GM21390 (cell line): ENCODE data around the gene MED25.

ENCODE experiments used
- ATAC-seq: cut with Tn5 transposase; IDR thresholded peaks from one replicate; pipeline ENCODE4 v1.9.1; 2021; ENCODE audit not compliant: unreplicated experiment

Gene MED25

DNA sequence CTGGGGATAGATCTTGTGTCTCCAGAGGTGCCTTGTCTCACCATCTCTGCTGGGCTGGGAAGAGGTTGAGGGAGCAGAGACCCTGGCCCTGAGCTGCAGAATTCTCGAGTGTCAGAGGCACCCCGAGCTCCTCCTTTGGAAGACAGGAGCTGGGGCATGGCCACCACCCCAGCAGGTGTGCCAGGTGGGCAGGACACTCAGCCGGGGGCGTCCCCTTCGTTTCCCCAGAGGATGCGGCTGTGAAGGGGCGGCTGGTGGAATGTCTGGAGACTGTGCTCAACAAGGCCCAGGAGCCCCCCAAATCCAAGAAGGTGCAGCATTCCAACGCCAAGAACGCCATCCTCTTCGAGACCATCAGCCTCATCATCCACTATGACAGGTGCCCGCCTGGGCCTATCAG lies 19.5 kb upstream of the MED25 start:
- ATAC-seq = no peak

DNA sequence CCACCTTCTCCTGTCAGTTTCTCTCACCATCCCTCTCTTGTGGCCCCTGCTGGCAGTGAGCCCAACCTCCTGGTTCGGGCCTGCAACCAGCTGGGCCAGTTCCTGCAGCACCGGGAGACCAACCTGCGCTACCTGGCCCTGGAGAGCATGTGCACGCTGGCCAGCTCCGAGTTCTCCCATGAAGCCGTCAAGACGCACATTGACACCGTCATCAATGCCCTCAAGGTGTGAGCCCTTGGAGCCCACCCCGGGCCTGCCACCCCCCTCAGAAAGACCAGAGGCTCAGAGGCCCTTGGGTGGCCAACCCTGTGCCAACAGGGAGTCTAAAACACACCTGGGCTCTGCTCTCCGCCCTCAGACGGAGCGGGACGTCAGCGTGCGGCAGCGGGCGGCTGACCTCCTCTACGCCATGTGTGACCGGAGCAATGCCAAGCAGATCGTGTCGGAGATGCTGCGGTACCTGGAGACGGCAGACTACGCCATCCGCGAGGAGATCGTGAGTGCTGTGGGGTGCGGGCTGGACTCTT lies 18.8 kb upstream of the MED25 start:
- ATAC-seq = no peak

DNA sequence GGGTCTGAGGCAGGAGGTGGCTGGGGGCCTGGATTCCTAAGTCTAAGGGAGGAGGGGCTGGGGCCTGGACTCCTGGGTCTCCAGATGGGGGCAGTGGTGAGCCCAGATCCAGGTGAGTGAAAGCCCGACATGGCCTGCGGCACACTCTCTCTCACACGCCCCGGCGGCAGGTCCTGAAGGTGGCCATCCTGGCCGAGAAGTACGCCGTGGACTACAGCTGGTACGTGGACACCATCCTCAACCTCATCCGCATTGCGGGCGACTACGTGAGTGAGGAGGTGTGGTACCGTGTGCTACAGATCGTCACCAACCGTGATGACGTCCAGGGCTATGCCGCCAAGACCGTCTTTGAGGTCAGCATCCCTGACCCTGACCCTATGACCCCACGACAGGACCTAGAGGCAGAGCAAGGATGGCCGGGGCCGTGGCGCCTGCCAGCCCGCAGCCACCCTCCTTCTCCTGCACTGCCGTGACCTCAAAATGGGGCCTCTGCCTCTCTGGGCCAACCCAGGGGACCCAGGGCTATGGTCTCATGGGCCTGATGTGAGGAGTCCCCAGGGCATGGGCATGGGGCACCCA lies 18.2 kb upstream of the MED25 start:
- ATAC-seq = no peak

DNA sequence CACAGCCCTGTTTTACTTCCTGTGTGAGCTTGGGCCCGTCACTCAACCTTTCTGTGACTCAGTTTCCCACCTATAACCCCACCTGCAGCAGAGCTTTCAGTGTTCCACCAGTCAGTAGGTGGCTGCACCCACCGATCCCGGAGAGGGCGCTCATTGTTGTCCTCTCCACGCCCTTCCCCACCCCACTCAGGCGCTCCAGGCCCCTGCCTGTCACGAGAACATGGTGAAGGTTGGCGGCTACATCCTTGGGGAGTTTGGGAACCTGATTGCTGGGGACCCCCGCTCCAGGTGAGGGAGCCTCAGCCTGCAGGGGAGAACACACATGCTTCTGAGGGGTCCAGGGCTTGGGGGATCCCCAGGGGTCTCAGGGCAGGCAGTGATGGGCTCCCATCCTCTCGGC lies 17.3 kb upstream of the MED25 start:
- ATAC-seq = no peak

DNA sequence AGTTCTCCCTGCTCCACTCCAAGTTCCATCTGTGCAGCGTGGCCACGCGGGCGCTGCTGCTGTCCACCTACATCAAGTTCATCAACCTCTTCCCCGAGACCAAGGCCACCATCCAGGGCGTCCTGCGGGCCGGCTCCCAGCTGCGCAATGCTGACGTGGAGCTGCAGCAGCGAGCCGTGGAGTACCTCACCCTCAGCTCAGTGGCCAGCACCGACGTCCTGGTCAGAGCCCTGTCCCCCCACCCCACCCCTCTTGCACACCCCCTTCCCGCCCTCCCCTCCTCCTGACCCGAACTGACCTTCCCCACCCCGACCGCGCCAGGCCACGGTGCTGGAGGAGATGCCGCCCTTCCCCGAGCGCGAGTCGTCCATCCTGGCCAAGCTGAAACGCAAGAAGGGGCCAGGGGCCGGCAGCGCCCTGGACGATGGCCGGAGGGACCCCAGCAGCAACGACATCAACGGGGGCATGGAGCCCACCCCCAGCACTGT lies 16.6 kb upstream of the MED25 start:
- no peak for ATAC-seq

DNA sequence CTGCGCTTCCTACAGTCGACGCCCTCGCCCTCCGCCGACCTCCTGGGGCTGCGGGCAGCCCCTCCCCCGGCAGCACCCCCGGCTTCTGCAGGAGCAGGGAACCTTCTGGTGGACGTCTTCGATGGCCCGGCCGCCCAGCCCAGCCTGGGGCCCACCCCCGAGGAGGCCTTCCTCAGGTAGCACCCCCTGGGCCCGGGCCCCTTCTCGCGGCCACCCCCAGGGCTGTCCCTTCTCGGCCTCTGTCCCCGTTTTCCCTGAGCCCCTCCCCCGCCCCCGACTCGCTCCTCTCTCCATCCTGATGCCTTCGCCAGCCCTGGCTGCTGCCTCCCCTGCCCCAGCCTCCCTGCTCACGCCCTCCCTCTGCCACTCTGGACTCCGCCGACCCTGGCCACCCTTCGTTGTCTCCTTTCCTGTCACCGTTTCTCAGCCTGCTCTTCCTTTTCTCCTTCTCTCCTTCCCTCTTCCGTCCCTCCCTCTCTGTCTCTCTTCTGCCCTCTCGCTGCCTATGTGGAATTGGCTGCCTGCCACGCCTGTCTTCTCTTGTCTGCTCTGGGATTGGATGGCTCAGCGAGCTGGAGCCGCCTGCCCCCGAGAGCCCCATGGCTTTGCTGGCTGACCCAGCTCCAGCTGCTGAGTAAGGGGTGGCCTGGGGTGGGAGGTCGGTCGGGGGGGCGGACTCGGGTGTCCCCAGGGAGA lies 16.0 kb upstream of the MED25 start:
- ATAC-seq = no peak

DNA sequence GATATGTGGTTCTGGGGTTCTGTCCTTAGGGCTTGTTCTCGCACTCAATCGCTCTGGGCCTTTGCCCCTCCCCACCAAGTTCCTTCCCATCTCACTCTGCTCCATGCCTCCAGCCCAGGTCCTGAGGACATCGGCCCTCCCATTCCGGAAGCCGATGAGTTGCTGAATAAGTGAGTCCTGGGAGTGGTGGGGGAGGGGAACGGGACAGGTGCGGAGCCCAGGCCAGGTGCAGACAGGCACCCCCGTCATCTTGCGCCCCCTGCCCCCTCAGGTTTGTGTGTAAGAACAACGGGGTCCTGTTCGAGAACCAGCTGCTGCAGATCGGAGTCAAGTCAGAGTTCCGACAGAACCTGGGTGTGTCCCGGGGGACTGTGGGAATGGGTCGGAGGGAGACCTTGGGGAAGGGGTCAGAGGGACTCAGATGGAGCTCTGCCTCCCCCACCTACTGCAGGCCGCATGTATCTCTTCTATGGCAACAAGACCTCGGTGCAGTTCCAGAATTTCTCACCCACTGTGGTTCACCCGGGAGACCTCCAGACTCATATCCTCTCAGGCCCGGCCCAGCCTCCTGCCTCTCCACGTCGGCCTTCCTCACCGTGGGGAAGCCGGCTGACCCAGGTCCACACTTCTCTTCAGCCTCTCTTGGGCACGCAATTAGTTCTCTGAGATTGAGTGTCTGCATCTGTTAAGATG lies 15.1 kb upstream of the MED25 start:
- ATAC-seq = no peak

DNA sequence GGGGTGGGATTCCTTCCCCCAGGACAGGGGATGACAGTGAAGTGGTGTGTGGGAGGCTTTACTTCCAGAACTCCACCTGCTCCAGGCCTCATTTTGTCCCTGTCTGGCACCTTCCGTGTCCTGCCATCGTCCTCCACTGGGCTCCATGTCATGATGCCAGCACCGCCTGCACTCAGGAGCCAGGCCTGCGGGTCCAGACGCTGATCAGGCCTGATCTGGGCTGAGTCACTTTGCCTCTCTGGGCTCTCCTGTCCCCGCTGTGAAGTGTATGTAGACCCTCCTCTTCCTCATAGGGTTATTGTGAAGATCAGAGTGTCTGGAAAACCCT lies 14.6 kb upstream of the MED25 start:
- ATAC-seq = no peak

DNA sequence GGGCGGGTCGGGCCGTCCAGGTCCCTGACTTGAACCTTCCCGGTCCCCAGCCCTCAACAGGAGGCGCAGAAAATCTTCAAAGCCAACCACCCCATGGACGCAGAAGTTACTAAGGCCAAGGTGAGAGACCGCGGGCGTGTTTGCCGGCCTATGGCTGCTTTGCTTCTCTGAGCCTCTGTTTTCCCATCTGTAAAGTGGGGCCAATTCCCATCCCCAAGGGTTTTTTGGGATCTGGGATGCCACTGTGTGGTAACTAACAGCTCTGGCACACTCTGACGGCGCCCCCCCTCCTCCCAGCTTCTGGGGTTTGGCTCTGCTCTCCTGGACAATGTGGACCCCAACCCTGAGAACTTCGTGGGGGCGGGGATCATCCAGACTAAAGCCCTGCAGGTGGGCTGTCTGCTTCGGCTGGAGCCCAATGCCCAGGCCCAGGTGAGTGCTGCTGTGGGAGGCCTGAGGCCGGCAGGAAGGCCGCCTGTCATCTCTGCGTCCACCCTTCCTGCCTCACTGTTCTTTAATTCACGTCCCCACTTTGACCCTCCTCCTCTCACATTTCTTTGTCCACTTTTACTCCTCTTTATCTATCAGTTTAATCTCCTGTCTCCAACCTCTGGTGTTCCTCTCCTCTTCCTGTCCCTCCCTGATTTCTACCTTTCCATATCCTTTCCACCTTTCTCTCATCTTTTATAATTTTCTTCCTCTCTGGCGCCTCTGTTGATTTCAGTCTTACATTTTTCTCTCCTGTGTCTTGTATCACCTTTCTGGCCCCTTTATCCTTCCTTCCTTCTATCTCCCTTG lies 12.1 kb upstream of the MED25 start:
- no peak for ATAC-seq

DNA sequence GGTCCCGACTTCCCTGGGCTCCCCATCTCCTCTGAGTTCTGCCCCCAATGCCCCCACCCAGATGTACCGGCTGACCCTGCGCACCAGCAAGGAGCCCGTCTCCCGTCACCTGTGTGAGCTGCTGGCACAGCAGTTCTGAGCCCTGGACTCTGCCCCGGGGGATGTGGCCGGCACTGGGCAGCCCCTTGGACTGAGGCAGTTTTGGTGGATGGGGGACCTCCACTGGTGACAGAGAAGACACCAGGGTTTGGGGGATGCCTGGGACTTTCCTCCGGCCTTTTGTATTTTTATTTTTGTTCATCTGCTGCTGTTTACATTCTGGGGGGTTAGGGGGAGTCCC lies 11.5 kb upstream of the MED25 start:
- no peak for ATAC-seq

DNA sequence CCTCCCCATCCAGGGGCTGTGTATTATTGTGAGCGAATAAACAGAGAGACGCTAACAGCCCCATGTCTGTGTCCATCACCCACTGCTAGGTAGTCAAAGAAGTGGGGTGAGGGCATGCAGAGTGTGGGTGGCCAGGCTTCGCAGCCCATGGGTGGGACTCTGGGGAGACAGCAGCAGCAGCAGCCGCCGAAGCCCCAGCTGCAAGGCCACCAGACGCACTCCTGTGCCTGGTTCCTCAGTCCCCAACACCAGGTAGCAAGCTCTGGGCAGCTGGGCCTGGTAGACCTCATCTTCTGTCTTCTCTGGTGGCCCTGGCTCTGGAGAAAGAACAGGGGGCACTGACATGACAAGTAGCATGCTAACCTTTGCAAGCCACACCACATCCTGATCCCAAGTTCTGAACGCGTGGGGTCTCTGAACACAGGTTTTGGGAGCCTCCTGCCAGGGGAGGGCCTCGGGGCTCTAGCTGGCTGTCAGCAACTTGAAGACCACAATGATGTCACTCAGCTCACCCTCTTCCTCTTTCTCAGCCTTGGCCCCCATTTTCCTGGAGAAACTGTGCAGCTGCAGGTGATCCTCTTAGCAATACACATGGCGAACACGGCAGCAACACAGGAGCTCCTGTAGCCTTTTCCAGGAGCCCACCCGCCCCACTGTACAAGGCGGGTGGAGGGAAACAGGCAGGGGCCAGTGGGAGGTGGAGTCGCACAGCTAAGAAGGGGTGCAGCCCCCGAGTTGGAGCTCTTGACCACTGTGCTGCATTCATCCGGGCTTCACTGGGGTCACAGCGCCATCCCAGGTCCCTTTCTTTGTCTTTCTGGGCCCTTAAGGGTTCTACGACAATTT lies 10.8 kb upstream of the MED25 start:
- ATAC-seq = no peak

DNA sequence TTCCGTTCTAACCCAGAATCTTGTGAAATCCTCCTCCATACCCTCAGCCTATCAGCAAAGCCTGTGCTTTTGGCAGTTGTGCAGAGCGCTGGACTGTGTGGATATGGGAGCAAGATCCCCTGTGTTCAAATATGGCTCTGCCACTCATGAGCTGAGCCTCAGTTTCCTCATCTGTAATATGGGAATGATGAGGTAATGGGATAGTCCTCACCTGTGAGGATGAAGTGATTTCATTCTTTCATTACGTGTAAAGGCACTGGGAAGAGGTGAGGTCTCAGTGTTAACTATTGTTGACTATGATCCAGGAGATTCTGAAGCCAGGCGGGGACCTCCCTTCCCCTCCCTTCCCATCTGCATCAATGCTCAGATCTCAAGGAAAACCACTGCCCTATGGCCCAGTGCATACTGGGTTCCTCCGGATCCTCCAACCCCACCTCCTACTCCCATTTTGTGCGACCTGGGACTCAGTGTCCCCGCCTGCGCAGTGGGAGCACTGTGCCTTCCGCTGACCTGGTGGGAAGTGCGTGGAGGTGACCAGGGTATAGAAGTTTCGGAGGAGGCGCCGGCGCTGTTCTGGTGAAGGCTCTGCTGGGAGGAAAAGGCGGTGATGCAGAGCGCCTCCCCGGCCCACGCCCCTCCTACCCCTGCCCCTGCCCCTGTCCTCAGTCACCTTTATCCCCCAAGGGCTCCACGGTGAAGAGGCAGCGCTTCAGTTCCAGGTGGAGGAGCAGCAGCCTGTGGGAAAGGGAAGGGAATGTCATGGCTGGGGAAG lies 10.0 kb upstream of the MED25 start:
- no peak for ATAC-seq

DNA sequence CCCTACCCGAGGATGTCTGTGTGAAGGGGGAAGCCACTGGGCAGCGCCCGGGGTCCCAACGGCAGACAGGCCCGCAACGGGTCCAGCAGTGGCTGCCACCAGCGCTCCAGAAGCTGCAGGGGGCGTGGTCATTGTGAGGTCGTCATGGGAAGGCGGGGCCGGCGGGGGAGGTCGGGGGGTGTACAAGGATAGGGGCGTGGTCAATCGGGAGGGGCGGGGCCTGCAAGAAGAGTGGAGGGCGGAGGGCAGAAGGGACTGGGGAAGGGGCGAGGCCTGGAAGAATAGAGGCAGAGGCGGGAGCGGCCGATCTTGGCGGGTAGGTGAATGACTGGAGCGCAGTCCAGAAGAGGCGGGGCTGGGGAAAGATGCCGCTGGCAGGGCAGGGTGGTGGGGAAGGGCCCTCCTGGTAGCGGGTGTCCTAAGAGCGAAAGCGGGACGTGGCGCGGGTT lies 9.4 kb upstream of the MED25 start:
- no peak for ATAC-seq

DNA sequence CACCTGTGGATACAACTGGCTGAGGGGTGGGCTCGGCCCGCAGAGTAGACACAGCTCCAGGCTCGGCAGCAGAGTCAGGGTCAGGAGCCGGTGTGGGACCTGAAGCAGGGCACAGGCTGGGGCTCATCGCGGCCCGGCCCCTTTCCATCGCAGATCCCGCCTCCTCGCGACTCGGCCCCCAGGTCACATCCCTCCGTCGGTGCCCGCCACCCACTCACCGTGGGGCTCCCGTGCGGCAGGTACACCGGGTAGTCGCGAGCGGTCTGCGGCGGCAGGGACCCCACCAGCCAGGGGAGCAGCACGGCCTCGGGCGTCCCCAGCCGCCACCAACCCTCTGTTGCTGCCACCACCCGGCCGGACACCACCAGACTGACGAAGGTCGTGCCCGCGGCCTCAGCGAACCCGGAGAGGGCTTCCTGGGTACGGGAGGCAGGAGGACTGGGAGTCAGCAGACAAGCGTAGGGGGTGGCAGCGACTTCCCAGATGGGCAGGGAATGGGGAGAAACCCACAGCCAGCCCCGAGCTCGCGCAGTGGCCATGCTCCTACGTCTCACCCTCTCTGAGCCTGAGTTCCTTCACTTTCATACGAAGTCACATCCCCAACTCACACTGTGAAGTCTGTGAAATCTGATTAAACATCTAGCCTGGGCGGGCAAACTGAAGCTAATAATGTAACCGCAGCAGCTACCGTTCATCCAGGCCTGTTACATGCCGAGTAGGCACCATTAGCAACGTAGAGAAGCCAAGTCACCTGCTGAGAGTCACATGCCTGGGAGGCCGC lies 8.7 kb upstream of the MED25 start:
- no peak for ATAC-seq

DNA sequence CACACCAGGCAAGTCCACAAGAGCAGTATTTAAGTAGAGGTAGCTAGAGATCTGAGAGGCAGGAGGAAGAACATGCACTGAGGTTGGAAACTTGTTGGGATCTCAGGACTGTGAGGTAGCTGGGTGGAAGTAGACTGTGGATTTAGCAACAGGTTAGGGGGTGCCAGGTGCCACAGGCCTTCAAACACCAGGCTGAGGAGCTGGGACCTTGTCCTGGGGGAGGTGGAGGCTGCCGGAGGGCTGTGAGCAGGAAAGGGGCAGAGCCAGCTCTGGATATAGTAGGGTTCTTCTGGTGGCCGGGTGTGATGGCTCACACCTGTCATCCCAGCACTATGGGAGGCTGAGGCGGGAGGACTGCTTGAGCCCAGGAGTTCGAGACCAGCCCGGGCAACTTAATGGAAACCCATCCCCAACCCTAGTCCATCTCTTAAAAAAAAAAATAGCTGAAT lies 8.1 kb upstream of the MED25 start:
- ATAC-seq = no peak

DNA sequence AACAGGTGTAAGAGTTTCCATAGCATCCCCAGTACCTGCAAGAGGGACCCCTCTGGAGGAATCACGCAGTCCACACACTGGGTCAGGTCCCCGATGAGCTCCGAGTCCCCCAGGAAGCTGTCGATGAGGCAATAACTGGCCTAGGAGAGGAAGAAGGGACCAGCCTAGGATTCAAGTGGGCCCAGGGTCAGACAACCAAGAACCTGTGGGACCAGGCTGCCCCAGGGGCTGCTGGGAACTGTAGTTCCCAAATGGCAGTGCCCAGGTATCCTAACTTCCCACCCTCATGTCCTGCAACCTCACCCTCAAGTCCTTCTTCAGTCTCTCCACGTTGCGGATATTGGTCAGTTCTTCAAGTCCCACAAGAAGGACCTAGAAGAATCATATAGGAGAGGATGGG lies 6.8 kb upstream of the MED25 start:
- no peak for ATAC-seq

DNA sequence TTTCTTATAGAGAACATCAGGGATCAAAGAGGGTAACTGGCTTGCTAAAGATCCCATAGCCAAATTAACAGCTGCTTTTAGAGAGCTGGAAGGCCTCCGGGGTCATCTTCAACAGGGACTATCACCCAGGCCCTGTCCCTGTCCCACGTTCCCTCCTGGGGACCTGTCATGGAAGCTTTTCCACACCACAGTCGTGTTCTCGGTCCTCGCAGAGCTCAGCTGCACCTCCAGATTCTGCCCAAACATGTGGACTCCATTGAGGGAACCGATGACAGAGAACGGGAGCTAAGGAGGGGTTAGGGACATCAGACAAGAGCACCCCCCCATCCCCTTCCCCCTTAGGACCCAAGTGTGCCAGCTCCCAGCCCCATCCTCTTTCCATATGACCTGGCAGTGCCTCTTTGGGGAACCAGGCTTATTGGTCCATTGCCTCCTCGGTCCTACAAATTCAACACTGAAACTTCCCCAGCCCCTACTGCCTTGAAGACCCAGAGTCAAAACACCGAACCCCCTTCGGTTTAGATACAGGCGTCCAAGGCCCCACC lies 5.6 kb upstream of the MED25 start:
- ATAC-seq = no peak

DNA sequence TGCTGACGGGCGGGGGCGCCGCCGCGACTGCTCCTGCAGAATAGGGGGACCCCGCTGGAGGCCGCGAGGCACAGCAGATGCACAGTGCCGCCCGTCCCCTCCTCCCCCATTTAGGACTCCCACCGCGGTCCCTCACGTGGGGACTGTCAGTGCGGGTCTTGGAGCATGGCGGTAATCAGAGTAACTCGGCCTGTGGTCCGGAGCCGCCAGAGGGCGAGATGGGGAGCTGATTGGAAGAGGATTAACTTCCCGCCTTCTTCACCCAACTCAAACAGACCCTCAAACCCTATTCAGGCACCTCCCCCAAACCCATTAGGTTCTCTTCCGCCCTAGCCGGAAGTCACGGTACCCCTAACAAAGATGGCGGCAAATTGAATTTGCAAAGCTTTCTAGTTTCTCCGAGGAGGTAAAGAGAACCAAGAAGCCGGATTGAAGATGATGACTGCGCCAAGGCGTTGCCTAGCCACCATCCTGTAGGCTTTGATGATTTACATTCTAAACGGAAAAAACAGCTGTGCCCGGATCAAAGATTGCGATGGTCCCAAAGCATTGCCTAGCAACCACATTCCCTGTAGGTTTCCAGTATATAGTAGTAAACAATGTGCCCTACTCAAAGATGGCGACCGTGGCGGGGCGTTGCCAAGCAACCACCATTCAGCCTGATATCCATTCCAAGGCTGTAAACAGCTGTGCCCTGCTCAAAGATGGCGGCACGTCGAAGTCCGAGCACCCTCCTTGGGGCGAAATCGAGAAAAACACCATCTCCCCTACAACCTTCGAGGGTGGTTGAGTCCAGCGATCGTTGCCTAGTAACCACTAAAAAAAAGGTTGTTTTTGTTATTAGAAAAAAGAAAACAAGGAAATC lies 4.9 kb upstream of the MED25 start, which contains the start of gene FUZ:
Gene FUZ (minus strand): TSS at position 296 of the 865 bp plus-strand sequence. CDS start 186 bp downstream, at position 110.
- no peak for ATAC-seq
